Spinal cord (tissue), 10 donors: ENCODE results near the gene GID4. TPM values are rescaled to one million over a fixed set of nuclear protein-coding genes. Genes with fewer than 3 reads are reported as not detected.

Experiments used
- DNase-seq, 6 donors: peaks; one replicate each; pipeline versions ENCODE4 v3.0.0 to v3.0.0-alpha.2; 2013 to 2015; ENCODE audit warnings: low spot score in 6 of 6, low read depth in 4 of 6
- H3K27ac ChIP-seq: one replicate; pipeline ENCODE4 v1.5.1; 2013; ENCODE audit warnings: low read depth, low read length, control low read depth
- H3K27me3 ChIP-seq: one replicate; pipeline ENCODE4 v1.6.1; 2013; ENCODE audit warnings: low read length; ENCODE audit not compliant: control insufficient read depth, insufficient read depth
- H3K36me3 ChIP-seq: one replicate; pipeline ENCODE4 v1.6.1; 2013; ENCODE audit warnings: low read length; ENCODE audit not compliant: control insufficient read depth, insufficient read depth
- H3K4me1 ChIP-seq: one replicate; pipeline ENCODE4 v1.6.1; 2013; ENCODE audit warnings: low read length; ENCODE audit not compliant: control insufficient read depth, insufficient read depth
- H3K4me3 ChIP-seq: one replicate; pipeline ENCODE4 v1.5.1; 2013; ENCODE audit warnings: low read depth, low read length, control low read depth
- H3K9me3 ChIP-seq: one replicate; pipeline ENCODE4 v1.6.1; 2013; ENCODE audit warnings: low read length; ENCODE audit not compliant: control insufficient read depth, insufficient read depth
- WGBS: methylation state at CpG from one replicate; pipeline ENCODE4 v1.1.5; 2013; ENCODE audit warnings: missing lambda C conversion rate; ENCODE audit not compliant: insufficient coverage; 5-methylcytosine and 5-hydroxymethylcytosine counted together
- polyA plus RNA-seq, 2 donors: library from polyadenylated mRNA; unstranded; fragments of 120-200 nt; gene quantifications; one replicate each; pipeline ENCODE4 v1.2.1, GENCODE V29; 2013; ENCODE audit not compliant: insufficient read length in 2 of 2
- total RNA-seq, 2 donors: library from RNA; depleted of rRNA in 1 of 2; stranded (reverse); fragments of 120-200 nt in 1 of 2; fragments of >200 nt in 1 of 2; gene quantifications; one replicate each; pipeline versions ENCODE4 v1.2.3 to v1.2.4, GENCODE V29; 2013 to 2014
- donor health status: healthy.

GID4 gene
- total and polyA plus RNA-seq, 4 donors: 8.0 to 13.9 (median 11.0) TPM

- Histone ChIP-seq H3K36me3 (peaks cover 4% of the 10 kb centered on the region), H3K27ac (no peak overlapping the region), H3K4me3 (no peak overlapping the region), H3K27me3 (no peaks in the 10 kb centered on the region), H3K9me3 (no peaks in the 10 kb centered on the region), H3K4me1 (peaks cover 5% of the 10 kb centered on the region)
- DNase-seq: no peak
- WGBS: 96% methylated on average over 4 of the region's 5 CpGs
These were observed 76.9 kb downstream of the GID4 start for GRCh38 chr17:18116078-18116477.

DNA sequence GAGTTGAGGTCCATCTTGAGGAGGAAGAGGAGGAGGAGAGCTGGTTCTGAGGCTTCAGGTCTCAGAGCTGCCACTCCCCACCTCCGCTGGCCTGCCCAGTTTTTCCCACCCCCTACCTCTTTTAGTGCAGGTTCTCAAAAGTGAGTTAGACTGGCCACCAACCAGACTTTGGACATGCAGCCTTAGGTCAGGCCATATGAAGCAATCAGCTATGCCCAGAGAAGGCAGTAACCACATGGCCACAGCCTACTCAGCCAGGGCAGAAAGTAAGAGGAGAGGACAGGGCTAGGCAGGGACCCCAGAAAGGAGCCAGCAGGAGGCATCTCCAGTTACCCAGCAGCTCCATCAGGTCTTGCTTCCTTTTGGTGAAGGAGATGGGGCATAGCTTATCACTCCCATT, 78.3 kb downstream of the GID4 start:
- no peak for DNase-seq
- no peak overlapping the region for H3K27ac ChIP-seq
- H3K9me3 ChIP-seq: no peaks in the 10 kb centered on the region
- H3K27me3 ChIP-seq: no peaks in the 10 kb centered on the region
- 100% methylated on average over 1 of the region's 1 CpG for WGBS
- peaks cover 5% of the 10 kb centered on the region for H3K4me1 ChIP-seq
- peaks cover 6% of the 10 kb centered on the region for H3K36me3 ChIP-seq
- H3K4me3 ChIP-seq: no peak overlapping the region

Other genes with a start within 250 kb of the GID4 start
- 10 to 100 TPM; 27.5 to 30.9 TPM for gene SREBF1, start 202.4 kb upstream of the GID4 start, total RNA-seq
- 10 to 100 TPM; 60.8 to 71.8 TPM for gene SREBF1, start 202.4 kb upstream of the GID4 start, polyA plus RNA-seq
- 10 to 100 TPM; 44.3 to 49.8 TPM for gene TOM1L2, start 67.0 kb upstream of the GID4 start, total RNA-seq
- gene TOM1L2, start 67.0 kb upstream of the GID4 start, polyA plus RNA-seq: 100 to 1,000 TPM; 102 to 121 TPM
- 10 to 100 TPM in 1 of 2 donors, 1 to 10 TPM in 1; 4.1 to 19.9 TPM for gene DRC3, start 66.5 kb upstream of the GID4 start, total RNA-seq
- 10 to 100 TPM; 20.8 to 24.6 TPM for gene DRC3, start 66.5 kb upstream of the GID4 start, polyA plus RNA-seq
- 10 to 100 TPM; 22.8 to 25.8 TPM for gene ATPAF2, start 240 bp upstream of the GID4 start, total RNA-seq
- 10 to 100 TPM; 26.8 to 31.5 TPM for gene ATPAF2, start 240 bp upstream of the GID4 start, polyA plus RNA-seq
- gene DRG2, start 48.5 kb downstream of the GID4 start, total RNA-seq: 10 to 100 TPM; 20.6 to 41.8 TPM
- 10 to 100 TPM; 33.0 to 34.6 TPM for gene DRG2, start 48.5 kb downstream of the GID4 start, polyA plus RNA-seq
- 1 to 10 TPM; 1.3 to 1.8 TPM for gene MYO15A, start 69.3 kb downstream of the GID4 start, total RNA-seq
- gene MYO15A, start 69.3 kb downstream of the GID4 start, polyA plus RNA-seq: 1 to 10 TPM; 5.4 to 6.8 TPM
- gene ALKBH5, start 144.4 kb downstream of the GID4 start, total RNA-seq: 10 to 100 TPM; 71.5 to 79.3 TPM
- 10 to 100 TPM; 70.8 to 74.1 TPM for gene ALKBH5, start 144.4 kb downstream of the GID4 start, polyA plus RNA-seq
- 10 to 100 TPM; 53.2 TPM for gene LLGL1, start 186.2 kb downstream of the GID4 start, total RNA-seq
- 100 to 1,000 TPM; 106 to 132 TPM for gene LLGL1, start 186.2 kb downstream of the GID4 start, polyA plus RNA-seq
- gene FLII, start 219.3 kb downstream of the GID4 start, total RNA-seq: 100 to 1,000 TPM in 1 of 2 donors, 10 to 100 TPM in 1; 77.4 to 124 TPM
- 100 to 1,000 TPM; 128 to 133 TPM for gene FLII, start 219.3 kb downstream of the GID4 start, polyA plus RNA-seq
- gene MIEF2, start 221.3 kb downstream of the GID4 start, total RNA-seq: 10 to 100 TPM; 15.5 to 18.5 TPM
- 10 to 100 TPM; 19.7 to 24.1 TPM for gene MIEF2, start 221.3 kb downstream of the GID4 start, polyA plus RNA-seq